Esophagus muscularis mucosa (tissue), 4 donors: ENCODE data around the gene HINFP. TPM values are rescaled to one million over a fixed set of nuclear protein-coding genes. Genes with fewer than 3 reads are reported as not detected.

Experiments
- DNase-seq: peaks from one replicate; pipeline ENCODE4 v3.0.0-alpha.2; 2017; ENCODE audit errors: extremely low spot score
- H3K27ac ChIP-seq, 4 donors: fragments of 200-600 bp; sonication (generic); replicated peaks in 1 of 4; 1 replicate in 3 of 4; 2 replicates in 1 of 4; pipeline ENCODE4 v1.5.1; 2016 to 2019; ENCODE audit warnings: mild to moderate bottlenecking in 1 of 4
- H3K27me3 ChIP-seq, 4 donors: fragments of 200-600 bp; sonication (generic); one replicate each; pipeline versions ENCODE4 v1.5.1 to v1.6.0; 2016 to 2019
- H3K36me3 ChIP-seq, 4 donors: fragments of 200-600 bp; sonication (generic); one replicate each; pipeline ENCODE4 v1.5.1; 2016 to 2019
- H3K4me1 ChIP-seq, 4 donors: fragments of 200-600 bp; sonication (generic); one replicate each; pipeline ENCODE4 v1.5.1; 2016 to 2019
- H3K4me3 ChIP-seq, 4 donors: fragments of 200-600 bp; sonication (generic); 1 replicate in 2 of 4; 2 replicates in 2 of 4; pipeline ENCODE4 v1.5.1; 2016 to 2019; ENCODE audit warnings: mild to moderate bottlenecking in 4 of 4, moderate library complexity in 1 of 4
- H3K9me3 ChIP-seq, 4 donors: fragments of 200-600 bp; sonication (generic); 1 replicate in 3 of 4; 2 replicates in 1 of 4; pipeline ENCODE4 v1.5.1; 2016 to 2019
- EP300 ChIP-seq: sonication (generic); formaldehyde crosslinking; IDR thresholded peaks from one replicate; pipeline ENCODE4 v1.6.1; 2017; ENCODE audit warnings: antibody characterized with exemption
- POLR2A ChIP-seq: fragments of 450-650 bp; IDR thresholded peaks from one replicate; pipeline ENCODE4 v1.6.1; 2017; ENCODE audit warnings: antibody characterized with exemption, moderate library complexity, mild to moderate bottlenecking, low read depth
- POLR2AphosphoS5 ChIP-seq, 2 donors: sonication (generic); formaldehyde crosslinking; IDR thresholded peaks; one replicate each; pipeline ENCODE4 v1.6.1; 2017; ENCODE audit warnings: antibody characterized with exemption in 2 of 2
- WGBS: methylation state at CpG from one replicate; pipeline ENCODE4 v1.1.5; 2018; 5-methylcytosine and 5-hydroxymethylcytosine counted together
- intact Hi-C: fragments of 100-400 bp; cut with DNase I; formaldehyde crosslinking; loops from one replicate; pipeline ENCODE4 v1.15.1; 2023
- total RNA-seq, 4 donors: library from RNA; depleted of rRNA; stranded (reverse); fragments of >200 nt; gene quantifications; one replicate each; pipeline versions ENCODE4 v1.1.0 to v1.2.1, GENCODE V29; 2016
- TF ChIP-seq, protein P1 (sequence below), 3 experiments: fragments of 200-600 bp in 2 of 3; fragments of 450-650 bp in 1 of 3; sonication (generic) in 2 of 3; IDR thresholded peaks; one replicate each; pipeline ENCODE4 v1.5.1; 2017 to 2019; ENCODE audit warnings: antibody characterized with exemption in 3 of 3, mild to moderate bottlenecking in 2 of 3, moderate library complexity in 1 of 3

Gene HINFP
- total RNA-seq, 4 donors from 2014 or later: 22.8 to 30.8 (median 26.4) TPM

DNA sequence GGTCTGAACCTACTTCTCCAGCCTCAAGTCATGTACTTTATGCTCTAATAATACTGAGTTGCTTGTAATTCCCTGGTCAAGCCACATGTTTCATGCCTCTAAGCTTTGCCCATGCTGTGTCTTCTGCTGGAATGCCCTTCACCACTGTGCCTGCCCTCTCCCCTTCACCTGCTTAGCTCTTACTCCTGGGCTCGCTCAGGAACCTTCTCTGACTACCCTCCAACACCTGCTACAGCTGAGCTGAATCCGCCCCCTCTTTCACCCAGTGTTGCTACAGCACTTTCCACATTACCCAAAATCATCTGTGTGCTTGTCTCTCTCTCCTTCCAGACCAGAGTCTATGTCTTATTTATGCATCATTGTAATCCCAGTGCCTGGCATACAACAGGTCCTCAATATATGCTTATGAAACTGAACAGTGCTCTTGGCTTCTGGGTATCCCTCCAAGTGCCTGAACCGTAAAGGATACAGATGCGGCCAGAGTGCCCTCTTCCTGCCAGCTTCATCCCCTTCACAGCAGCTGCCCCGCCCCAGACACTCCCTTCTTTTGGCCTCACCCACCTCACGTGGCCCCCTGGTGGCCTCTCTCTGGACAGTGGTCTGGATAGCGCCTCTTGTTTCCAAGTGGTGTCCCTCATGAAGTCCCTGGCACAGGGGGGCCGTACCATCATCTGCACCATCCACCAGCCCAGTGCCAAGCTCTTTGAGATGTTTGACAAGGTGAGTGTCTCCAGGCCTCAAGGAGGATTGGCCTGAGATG lies 34.5 kb downstream of the HINFP start:
- no peaks in the 10 kb centered on the region for H3K4me1 ChIP-seq
- DNase-seq: no peak
- H3K27me3 ChIP-seq: no peaks in the 10 kb centered on the region
- WGBS: 70% methylated on average over 8 of the region's 8 CpGs
- H3K4me3 ChIP-seq: no peak overlapping the region
- no peaks in the 10 kb centered on the region for H3K9me3 ChIP-seq
- no peaks in the 10 kb centered on the region for H3K36me3 ChIP-seq
- TF ChIP-seq, protein P1, sequence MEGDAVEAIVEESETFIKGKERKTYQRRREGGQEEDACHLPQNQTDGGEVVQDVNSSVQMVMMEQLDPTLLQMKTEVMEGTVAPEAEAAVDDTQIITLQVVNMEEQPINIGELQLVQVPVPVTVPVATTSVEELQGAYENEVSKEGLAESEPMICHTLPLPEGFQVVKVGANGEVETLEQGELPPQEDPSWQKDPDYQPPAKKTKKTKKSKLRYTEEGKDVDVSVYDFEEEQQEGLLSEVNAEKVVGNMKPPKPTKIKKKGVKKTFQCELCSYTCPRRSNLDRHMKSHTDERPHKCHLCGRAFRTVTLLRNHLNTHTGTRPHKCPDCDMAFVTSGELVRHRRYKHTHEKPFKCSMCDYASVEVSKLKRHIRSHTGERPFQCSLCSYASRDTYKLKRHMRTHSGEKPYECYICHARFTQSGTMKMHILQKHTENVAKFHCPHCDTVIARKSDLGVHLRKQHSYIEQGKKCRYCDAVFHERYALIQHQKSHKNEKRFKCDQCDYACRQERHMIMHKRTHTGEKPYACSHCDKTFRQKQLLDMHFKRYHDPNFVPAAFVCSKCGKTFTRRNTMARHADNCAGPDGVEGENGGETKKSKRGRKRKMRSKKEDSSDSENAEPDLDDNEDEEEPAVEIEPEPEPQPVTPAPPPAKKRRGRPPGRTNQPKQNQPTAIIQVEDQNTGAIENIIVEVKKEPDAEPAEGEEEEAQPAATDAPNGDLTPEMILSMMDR (IDR thresholded peaks at IDR 0.05): no peak
- TF ChIP-seq POLR2A: no peak
- no peak for TF ChIP-seq POLR2AphosphoS5 (IDR thresholded peaks at IDR 0.05)
- no peak for TF ChIP-seq EP300
- intact Hi-C loops: no loop called here
- H3K27ac ChIP-seq: no peak overlapping the region

DNA sequence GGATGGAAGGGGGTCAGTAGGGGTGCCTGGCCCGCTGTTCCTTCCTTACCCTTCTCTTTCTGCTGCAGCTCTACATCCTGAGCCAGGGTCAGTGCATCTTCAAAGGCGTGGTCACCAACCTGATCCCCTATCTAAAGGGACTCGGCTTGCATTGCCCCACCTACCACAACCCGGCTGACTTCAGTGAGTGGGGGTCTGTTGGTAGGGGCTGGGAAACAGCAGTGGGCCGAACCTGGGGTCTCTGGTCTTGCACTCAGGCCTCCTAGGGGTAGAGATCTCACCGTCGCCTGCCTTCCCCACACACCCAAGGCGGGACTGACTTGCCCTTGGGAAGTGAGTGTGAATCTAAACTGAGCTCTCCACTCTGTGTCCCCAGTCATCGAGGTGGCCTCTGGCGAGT lies 35.1 kb downstream of the HINFP start:
- intact Hi-C loops: no loop called here
- Histone ChIP-seq H3K9me3 (no peaks in the 10 kb centered on the region), H3K27ac (no peak overlapping the region), H3K4me1 (no peaks in the 10 kb centered on the region), H3K36me3 (no peaks in the 10 kb centered on the region), H3K27me3 (no peaks in the 10 kb centered on the region), H3K4me3 (no peak overlapping the region)
- no peak for TF ChIP-seq EP300
- TF ChIP-seq, protein P1 (IDR thresholded peaks at IDR 0.05): no peak
- no peak for TF ChIP-seq POLR2AphosphoS5 (IDR thresholded peaks at IDR 0.05)
- no peak for TF ChIP-seq POLR2A
- DNase-seq: no peak
- WGBS: 95% methylated on average over 8 of the region's 10 CpGs

DNA sequence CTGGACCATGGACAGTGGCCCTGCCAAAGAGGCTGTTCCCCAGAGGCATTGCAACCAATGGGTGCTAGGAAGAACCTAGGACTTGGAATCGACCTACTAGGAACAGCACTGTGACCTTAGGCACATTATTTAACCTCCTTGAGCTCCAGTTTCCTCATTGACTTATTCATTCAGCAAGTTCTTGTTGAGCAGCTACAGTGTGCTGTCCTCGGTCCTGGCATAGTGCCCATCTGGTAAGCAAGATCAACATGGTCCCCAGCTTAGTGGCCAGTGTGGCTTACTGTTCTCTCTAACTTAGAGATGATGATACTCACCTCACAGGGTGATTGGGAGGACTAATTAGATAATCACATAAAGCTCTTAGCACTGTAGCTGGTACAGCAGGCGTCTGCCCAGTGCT lies 35.7 kb downstream of the HINFP start:
- H3K9me3 ChIP-seq: no peaks in the 10 kb centered on the region
- 42% methylated on average over 2 of the region's 3 CpGs for WGBS
- no peaks in the 10 kb centered on the region for H3K27me3 ChIP-seq
- H3K27ac ChIP-seq: no peak overlapping the region
- H3K36me3 ChIP-seq: no peaks in the 10 kb centered on the region
- no peaks in the 10 kb centered on the region for H3K4me1 ChIP-seq
- no peak overlapping the region for H3K4me3 ChIP-seq
- intact Hi-C loops: no loop called here
- DNase-seq: no peak
- TF ChIP-seq EP300 (no peak), POLR2A (no peak), POLR2AphosphoS5 (IDR thresholded peaks at IDR 0.05) (no peak)
- TF ChIP-seq, protein P1 (IDR thresholded peaks at IDR 0.05): no peak

DNA sequence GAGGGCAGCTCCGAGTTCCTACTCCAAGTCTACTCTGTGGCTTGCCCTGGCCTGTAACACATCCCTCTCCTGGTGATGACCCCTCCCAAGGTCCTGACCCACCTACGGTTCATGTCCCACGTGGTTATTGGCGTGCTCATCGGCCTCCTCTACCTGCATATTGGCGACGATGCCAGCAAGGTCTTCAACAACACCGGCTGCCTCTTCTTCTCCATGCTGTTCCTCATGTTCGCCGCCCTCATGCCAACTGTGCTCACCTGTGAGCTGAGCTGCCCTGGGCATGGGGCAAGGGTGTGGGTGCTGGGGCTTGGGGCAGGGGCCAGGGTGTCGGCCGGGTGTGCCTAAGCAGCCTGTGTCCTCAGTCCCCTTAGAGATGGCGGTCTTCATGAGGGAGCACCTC lies 37.1 kb downstream of the HINFP start:
- 93% methylated on average over 13 of the region's 13 CpGs for WGBS
- intact Hi-C loops: no loop called here
- H3K4me1 ChIP-seq: no peaks in the 10 kb centered on the region
- no peaks in the 10 kb centered on the region for H3K27me3 ChIP-seq
- no peaks in the 10 kb centered on the region for H3K36me3 ChIP-seq
- H3K9me3 ChIP-seq: no peaks in the 10 kb centered on the region
- H3K27ac ChIP-seq: no peak overlapping the region
- DNase-seq: no peak
- no peak for TF ChIP-seq POLR2AphosphoS5 (IDR thresholded peaks at IDR 0.05)
- TF ChIP-seq POLR2A: no peak
- no peak for TF ChIP-seq EP300
- TF ChIP-seq, protein P1 (IDR thresholded peaks at IDR 0.05): no peak
- H3K4me3 ChIP-seq: no peak overlapping the region

DNA sequence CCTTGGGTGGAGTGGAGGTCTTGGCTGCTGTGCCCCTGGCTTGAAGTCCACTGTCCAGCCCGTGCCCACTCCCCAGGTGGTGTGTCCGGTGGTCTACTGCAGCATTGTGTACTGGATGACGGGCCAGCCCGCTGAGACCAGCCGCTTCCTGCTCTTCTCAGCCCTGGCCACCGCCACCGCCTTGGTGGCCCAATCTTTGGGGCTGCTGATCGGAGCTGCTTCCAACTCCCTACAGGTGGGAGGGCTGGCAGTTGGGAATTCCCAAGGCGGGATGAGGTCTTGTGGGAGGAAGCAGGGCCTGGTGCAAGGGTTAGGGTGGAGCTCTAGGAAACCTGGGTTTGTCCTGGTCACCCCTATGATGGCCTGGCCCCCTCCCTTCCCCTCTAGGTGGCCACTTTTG lies 38.8 kb downstream of the HINFP start:
- no peaks in the 10 kb centered on the region for H3K27me3 ChIP-seq
- no peak for DNase-seq
- no peak overlapping the region for H3K27ac ChIP-seq
- TF ChIP-seq POLR2AphosphoS5 (IDR thresholded peaks at IDR 0.05) (no peak), EP300 (no peak), POLR2A (no peak)
- TF ChIP-seq, protein P1 (IDR thresholded peaks at IDR 0.05): no peak
- no peak overlapping the region for H3K4me3 ChIP-seq
- WGBS: 94% methylated on average over 9 of the region's 9 CpGs
- no peaks in the 10 kb centered on the region for H3K4me1 ChIP-seq
- no peaks in the 10 kb centered on the region for H3K36me3 ChIP-seq
- no peaks in the 10 kb centered on the region for H3K9me3 ChIP-seq
- intact Hi-C loops: no loop called here
